PFSK-1 (cell line): ENCODE data around the gene ZNF814.

Experiments
- POLR2AphosphoS5 ChIP-seq: IDR thresholded peaks from 2 replicates; pipeline ENCODE4 v1.6.1; 2012; ENCODE audit warnings: low read depth, mild to moderate bottlenecking, control low read depth, low read length, moderate library complexity
- REST ChIP-seq, 2 experiments: IDR thresholded peaks; 2 replicates each; pipeline versions ENCODE4 v1.6.1 to v1.8.0; 2011 to 2012; ENCODE audit warnings: low read depth in 2 of 2, low read length in 2 of 2, control low read depth in 1 of 2, inconsistent platforms in 1 of 2, mild to moderate bottlenecking in 1 of 2, moderate library complexity in 1 of 2; ENCODE audit not compliant: insufficient read depth in 1 of 2
- SIN3A ChIP-seq: IDR thresholded peaks from 2 replicates; pipeline ENCODE4 v1.6.1; 2012; ENCODE audit warnings: mild to moderate bottlenecking, low read length, moderate library complexity, borderline replicate concordance; ENCODE audit not compliant: insufficient read depth
- TAF1 ChIP-seq: IDR thresholded peaks from 2 replicates; pipeline ENCODE4 v1.6.1; 2012; ENCODE audit warnings: low read length, control low read depth, borderline replicate concordance; ENCODE audit not compliant: insufficient read depth

- no peak for TF ChIP-seq TAF1
- no peak for TF ChIP-seq REST (IDR thresholded peaks at IDR 0.05; ENCODE audit: insufficient read depth in 1 of 2, low read depth in 2 of 2, low read length in 2 of 2)
- no peak for TF ChIP-seq SIN3A
- no peak for TF ChIP-seq POLR2AphosphoS5
Measured at GRCh38 chr19:57850553-57851017, 38.3 kb downstream of the ZNF814 start.
